K562 (cell line): Measurements from ENCODE around the gene HMGB2. TPM values are rescaled to one million over a fixed set of nuclear protein-coding genes. Genes with fewer than 3 reads are reported as not detected.

ENCODE experiments used
- ATAC-seq: fragments of 200-7000 bp; cut with Tn5 transposase; 3 replicates; pipeline ENCODE4 v1.9.1; 2020; ENCODE audit warnings: moderate library complexity
- BruUV-seq: library from RNA; stranded (reverse); fragments of 400-500 nt; replicated peaks from 2 replicates; lab custom pipeline; 2021; lab: Mats Ljungman, UMichigan
- CTCF ChIA-PET: fragments of 300-600 bp; formaldehyde crosslinking; extraction: SDS; loops from one replicate; lab custom pipeline; 2021; ENCODE audit warnings: low intra/inter-chr PET ratio; lab: Yijun Ruan, JAX
- POLR2A ChIA-PET: fragments of 300-600, 350-650 bp; sonication (Branson Sonifier 250); formaldehyde crosslinking; extraction: SDS; loops from one replicate; lab custom pipeline; 2021; ENCODE audit warnings: antibody characterized with exemption, inconsistent platforms; lab: Yijun Ruan, JAX
- DNase-seq, 4 experiments: peaks; one replicate each; pipeline versions ENCODE4 v3.0.0 to v3.0.0-alpha.2; 2011 to 2018; ENCODE audit warnings: low spot score in 3 of 4, mixed read lengths in 3 of 4; ENCODE audit errors: extremely low read depth in 1 of 4
- FAIRE-seq: peaks from 2 replicates; lab custom pipeline; 2011; peaks lifted over from hg19 to GRCh38; lab: Jason Lieb, UNC
- H2AFZ ChIP-seq: 2 replicates; pipeline ENCODE4 v1.6.0; 2011; ENCODE audit warnings: low read depth, low read length, control low read depth, inconsistent platforms
- H3K27ac ChIP-seq: fragments of 200-600 bp; 3 replicates; pipeline ENCODE4 v1.8.0; 2011; ENCODE audit warnings: low read depth, mild to moderate bottlenecking, control low read depth, inconsistent platforms, low read length, moderate library complexity, mixed read lengths; ENCODE audit errors: extremely low read depth
- H3K27me3 ChIP-seq, 2 experiments: fragments of 300-600 bp in 1 of 2; 2 replicates in 1 of 2; 3 replicates in 1 of 2; pipeline versions ENCODE4 v1.6.0 to v1.8.0; 2011; ENCODE audit warnings: inconsistent platforms in 2 of 2, low read length in 2 of 2, mild to moderate bottlenecking in 1 of 2, mixed read lengths in 1 of 2, moderate library complexity in 1 of 2; ENCODE audit not compliant: control insufficient read depth in 2 of 2, insufficient read depth in 2 of 2
- H3K36me3 ChIP-seq: fragments of 300-600 bp; 3 replicates; pipeline ENCODE4 v1.8.0; 2011; ENCODE audit warnings: mild to moderate bottlenecking, low read length, inconsistent platforms; ENCODE audit not compliant: control insufficient read depth, insufficient read depth
- H3K4me1 ChIP-seq, 2 experiments: fragments of 200-600 bp in 1 of 2; replicated peaks in 1 of 2; 2 replicates in 1 of 2; 3 replicates in 1 of 2; pipeline versions ENCODE4 v1.5.1 to v1.8.0; 2011; ENCODE audit warnings: inconsistent platforms in 2 of 2, low read length in 2 of 2, mild to moderate bottlenecking in 1 of 2, mixed read lengths in 1 of 2, moderate library complexity in 1 of 2; ENCODE audit not compliant: control insufficient read depth in 2 of 2, insufficient read depth in 2 of 2
- H3K4me2 ChIP-seq: 2 replicates; pipeline ENCODE4 v1.6.1; 2011; ENCODE audit warnings: low read length, control low read depth, inconsistent platforms, mixed read lengths; ENCODE audit not compliant: insufficient read depth
- H3K4me3 ChIP-seq: fragments of 200-600 bp; sonication (generic), shearing (Covaris generic); 2 replicates; pipeline ENCODE4 v1.5.1; 2016; ENCODE audit warnings: control low read depth, inconsistent platforms
- H3K79me2 ChIP-seq: fragments of 200-600 bp; 3 replicates; pipeline ENCODE4 v1.8.0; 2011; ENCODE audit warnings: low read length, inconsistent platforms; ENCODE audit not compliant: control insufficient read depth, insufficient read depth
- H3K9ac ChIP-seq, 2 experiments: 2 replicates each; pipeline versions ENCODE4 v1.6.0 to v1.6.1; 2011; ENCODE audit warnings: low read depth in 2 of 2, low read length in 2 of 2, control low read depth in 1 of 2, inconsistent platforms in 1 of 2, mild to moderate bottlenecking in 1 of 2, mixed read lengths in 1 of 2; ENCODE audit not compliant: insufficient read depth in 1 of 2
- H3K9me1 ChIP-seq: one replicate; pipeline ENCODE4 v1.6.0; 2011; ENCODE audit warnings: inconsistent platforms, mild to moderate bottlenecking, low read length, moderate library complexity; ENCODE audit not compliant: control insufficient read depth, insufficient read depth
- H3K9me3 ChIP-seq: replicated peaks from 2 replicates; pipeline ENCODE4 v1.5.1; 2011; ENCODE audit warnings: low read depth, low read length, inconsistent platforms; ENCODE audit not compliant: control insufficient read depth, insufficient read depth
- H4K20me1 ChIP-seq: replicated peaks from 2 replicates; pipeline ENCODE4 v1.6.1; 2011; ENCODE audit warnings: low read length, inconsistent platforms, mixed read lengths; ENCODE audit not compliant: control insufficient read depth, insufficient read depth
- ARID1B ChIP-seq: fragments of 450-650 bp; IDR thresholded peaks from 2 replicates; pipeline ENCODE4 v1.6.1; 2016; ENCODE audit warnings: antibody characterized with exemption, mild to moderate bottlenecking, inconsistent platforms
- ATF2 ChIP-seq: sonication (generic); formaldehyde crosslinking; IDR thresholded peaks from 2 replicates; pipeline ENCODE4 v1.8.1; 2022; ENCODE audit warnings: missing genetic modification reagents
- BHLHE40 ChIP-seq: IDR thresholded peaks from 2 replicates; pipeline ENCODE4 v1.6.1; 2011; ENCODE audit warnings: low read length, improper control_type of control experiment
- ESRRB ChIP-seq: fragments of 250-450 bp; sonication (Bioruptor Pico); IDR thresholded peaks from 2 replicates; pipeline ENCODE4 v1.5.0; 2020; ENCODE audit warnings: mild to moderate bottlenecking, moderate library complexity, borderline replicate concordance
- HMBOX1 ChIP-seq: sonication (generic); IDR thresholded peaks from 2 replicates; pipeline ENCODE4 v1.6.1; 2016
- ZBTB49 ChIP-seq: sonication (generic); formaldehyde crosslinking; IDR thresholded peaks from 2 replicates; pipeline ENCODE4 v1.8.0; 2022; ENCODE audit warnings: missing genetic modification reagents, mild to moderate bottlenecking, borderline replicate concordance
- WGBS: fragments of 100-300 bp; shearing (Covaris generic); methylation state at CpG from one replicate; pipeline ENCODE4 v1.1.6; 2016; ENCODE audit warnings: low coverage, mixed read lengths; ENCODE audit not compliant: insufficient coverage; ENCODE audit errors: missing lambda C conversion rate; 5-methylcytosine and 5-hydroxymethylcytosine counted together
- in situ Hi-C: fragments of 300-500 bp; cut with MboI; formaldehyde crosslinking; loops from 4 replicates; pipeline ENCODE4 v1.15.0; 2018; ENCODE audit warnings: inconsistent platforms, mixed read lengths
- intact Hi-C: fragments of 100-400 bp; cut with micrococcal nuclease; formaldehyde crosslinking; loops from 2 replicates; pipeline ENCODE4 v1.14.2; 2022
- polyA plus RNA-seq, 8 experiments: library from polyadenylated mRNA; depleted of rRNA in 4 of 8; stranded (reverse) in 5 of 8; unstranded in 3 of 8; fragments of >200 nt; fragmentation: Nextera tagmentation in 2 of 8; fragmentation: Illumina TruSeq in 1 of 8; extraction: Ambion mirVana in 2 of 8; extraction: Trizol in 1 of 8; gene quantifications; 2 replicates each; pipeline versions ENCODE4 v1.2.1 to v1.2.3, GENCODE V29; 2011 to 2014; ENCODE audit warnings: inconsistent platforms in 1 of 8, missing spikeins in 1 of 8
- total RNA-seq, 7 experiments: library from RNA; depleted of rRNA in 6 of 7; stranded (reverse); fragments of >200 nt in 6 of 7; fragmentation: Illumina TruSeq in 2 of 7; extraction: Trizol in 2 of 7; gene quantifications; 2 replicates each; pipeline versions ENCODE4 v1.2.1 to v1.2.3, GENCODE V29; 2011 to 2021; ENCODE audit warnings: low replicate concordance in 1 of 7

HMGB2 gene
- total and polyA plus RNA-seq, 9 of the 15 experiments (the other 6 are each of a cell fraction or from before 2014, with no cell fraction given) = 309 to 822 (median 626) TPM

GRCh38 chr4:173282626-173283025 is 51.5 kb downstream of the HMGB2 start:
- no peak overlapping the region for H2AFZ ChIP-seq
- TF ChIP-seq ARID1B (no peak), BHLHE40 (no peak), ATF2 (CRISPR knock-in tag) (no peak), ESRRB (CRISPR knock-in tag) (no peak), ZBTB49 (CRISPR knock-in tag) (no peak), HMBOX1 (peak; percentile 68)
- no peaks in the 10 kb centered on the region for H3K27me3 ChIP-seq
- in situ Hi-C loops = no loop called here
- peaks cover 32% of the 10 kb centered on the region for H3K9me3 ChIP-seq
- CTCF ChIA-PET = no interaction called here
- H3K4me3 ChIP-seq = peak overlapping the region; percentile 36; the same call in 1 of the 2 replicates
- FAIRE-seq (no peak), ATAC-seq (peak; percentile 20), DNase-seq (peak in 1 of 4 experiments; percentile 26)
- 2% methylated on average over 3 of the region's 3 CpGs for WGBS
- peaks cover 8% of the 10 kb centered on the region; the same call in 2 of the 3 replicates for H3K36me3 ChIP-seq
- intact Hi-C loops = loop anchor here (1.0 to 5.0 kb wide), 2 partner anchors 90 to 257 kb away; partner anchors contain the start of gene SAP30
- H3K9me1 ChIP-seq = no peaks in the 10 kb centered on the region
- BruUV-seq = no TSS peak
- peaks cover 37% of the 10 kb centered on the region for H3K79me2 ChIP-seq
- POLR2A ChIA-PET = interaction anchor here (1.3 to 1.9 kb wide), 2 partner anchors 12 to 19 kb away, joined by 3 to 9 read pairs; no protein-coding TSS in a partner anchor
- peak overlapping the region; percentile 81 for H3K4me2 ChIP-seq
- H4K20me1 ChIP-seq = 0 out of 2 replicates have a peak, but pooled peaks cover 2% of the 10 kb centered on the region
- peak overlapping the region; percentile 76 for H3K27ac ChIP-seq
- peaks cover 7 to 17% of the 10 kb centered on the region in 2 experiments for H3K4me1 ChIP-seq
- H3K9ac ChIP-seq = peak overlapping the region in 1 of 2 experiments; percentile 16; a peak in 1 of 4 replicates
